HepG2 (cell line): Measurements from ENCODE around the gene TEX19. TPM values are rescaled to one million over a fixed set of nuclear protein-coding genes. Genes with fewer than 3 reads are reported as not detected.
A peak's percentile ranks its signal among the peaks of the same experiment; 100 is the strongest.

Experiments used
- AKAP8 ChIP-seq: sonication (generic); formaldehyde crosslinking; IDR thresholded peaks from 2 replicates; pipeline ENCODE4 v1.5.1; 2020; ENCODE audit warnings: mild to moderate bottlenecking, missing genetic modification reagents
- KLF11 ChIP-seq: IDR thresholded peaks from 2 replicates; pipeline ENCODE4 v1.6.1; 2016; ENCODE audit warnings: missing compliant biosample characterization
- NFE2L1 ChIP-seq: sonication (generic); formaldehyde crosslinking; IDR thresholded peaks from 2 replicates; pipeline ENCODE4 v1.4.0; 2020; ENCODE audit warnings: missing genetic modification reagents, mild to moderate bottlenecking, borderline replicate concordance
- RBFOX2 ChIP-seq: fragments of 200-400 bp; formaldehyde crosslinking; IDR thresholded peaks from 2 replicates; pipeline ENCODE4 v1.6.1; 2017; ENCODE audit warnings: low read depth, mild to moderate bottlenecking, low read length
- THYN1 ChIP-seq: sonication (generic); formaldehyde crosslinking; IDR thresholded peaks from 2 replicates; pipeline ENCODE4 v1.8.1; 2023; ENCODE audit warnings: low read depth, mild to moderate bottlenecking, moderate library complexity, missing genetic modification reagents, borderline replicate concordance
- ZFX ChIP-seq: sonication (generic); formaldehyde crosslinking; IDR thresholded peaks from 2 replicates; pipeline ENCODE4 v1.4.0; 2020; ENCODE audit warnings: mild to moderate bottlenecking, low read depth, missing genetic modification reagents, moderate library complexity
- ZIK1 ChIP-seq: sonication (generic); formaldehyde crosslinking; IDR thresholded peaks from 2 replicates; pipeline ENCODE4 v1.5.0; 2020; ENCODE audit warnings: mild to moderate bottlenecking, low read depth, missing genetic modification reagents, borderline replicate concordance
- ZNF484 ChIP-seq: sonication (generic); formaldehyde crosslinking; IDR thresholded peaks from 2 replicates; pipeline ENCODE4 v1.5.1; 2020; ENCODE audit warnings: mild to moderate bottlenecking, low read depth, missing genetic modification reagents, borderline replicate concordance
- polyA plus RNA-seq, 8 experiments: library from polyadenylated mRNA; depleted of rRNA in 3 of 8; stranded (reverse) in 7 of 8; unstranded in 1 of 8; fragments of >200 nt; fragmentation: Illumina TruSeq in 4 of 8; extraction: Trizol in 4 of 8; gene quantifications; 2 replicates each; pipeline versions ENCODE4 v1.2.1 to v1.2.3, GENCODE V29; 2011 to 2016; ENCODE audit warnings: low read depth in 4 of 8, missing spikeins in 1 of 8, mixed read lengths in 1 of 8; ENCODE audit not compliant: insufficient read depth in 1 of 8
- total RNA-seq, 5 experiments: library from RNA; depleted of rRNA; stranded (reverse); fragments of >200 nt; fragmentation: Illumina TruSeq; extraction: Trizol; gene quantifications; 2 replicates each; pipeline ENCODE4 v1.2.3, GENCODE V29; 2016; ENCODE audit warnings: low read depth in 1 of 5
- TF ChIP-seq, protein P1 (sequence below): sonication (generic); formaldehyde crosslinking; IDR thresholded peaks from 2 replicates; pipeline ENCODE4 v1.4.0; 2020; ENCODE audit warnings: mild to moderate bottlenecking, missing genetic modification reagents
- TF ChIP-seq, protein P2 (sequence below): sonication (generic); formaldehyde crosslinking; IDR thresholded peaks from 2 replicates; pipeline ENCODE4 v1.5.0; 2020; ENCODE audit warnings: missing genetic modification reagents
- TF ChIP-seq, protein P3 (sequence below): sonication (generic); formaldehyde crosslinking; IDR thresholded peaks from 2 replicates; pipeline ENCODE4 v1.5.0; 2020; ENCODE audit warnings: mild to moderate bottlenecking, missing genetic modification reagents
- TF ChIP-seq, protein P4 (sequence below): sonication (generic); formaldehyde crosslinking; IDR thresholded peaks from 2 replicates; pipeline ENCODE4 v1.8.0; 2022; ENCODE audit warnings: low read depth, missing genetic modification reagents
- TF ChIP-seq, protein P5 (sequence below): sonication (generic); formaldehyde crosslinking; IDR thresholded peaks from 2 replicates; pipeline ENCODE4 v1.4.0; 2020; ENCODE audit warnings: missing genetic modification reagents, borderline replicate concordance
- TF ChIP-seq, protein P6 (sequence below): sonication (generic); formaldehyde crosslinking; IDR thresholded peaks from 2 replicates; pipeline ENCODE4 v1.4.0; 2020; ENCODE audit warnings: missing genetic modification reagents

Gene TEX19
- total and polyA plus RNA-seq, 2 of the 13 experiments (the other 11 are each of a cell fraction or from before 2014, with no cell fraction given) = 1.3 to 6.0 TPM

DNA sequence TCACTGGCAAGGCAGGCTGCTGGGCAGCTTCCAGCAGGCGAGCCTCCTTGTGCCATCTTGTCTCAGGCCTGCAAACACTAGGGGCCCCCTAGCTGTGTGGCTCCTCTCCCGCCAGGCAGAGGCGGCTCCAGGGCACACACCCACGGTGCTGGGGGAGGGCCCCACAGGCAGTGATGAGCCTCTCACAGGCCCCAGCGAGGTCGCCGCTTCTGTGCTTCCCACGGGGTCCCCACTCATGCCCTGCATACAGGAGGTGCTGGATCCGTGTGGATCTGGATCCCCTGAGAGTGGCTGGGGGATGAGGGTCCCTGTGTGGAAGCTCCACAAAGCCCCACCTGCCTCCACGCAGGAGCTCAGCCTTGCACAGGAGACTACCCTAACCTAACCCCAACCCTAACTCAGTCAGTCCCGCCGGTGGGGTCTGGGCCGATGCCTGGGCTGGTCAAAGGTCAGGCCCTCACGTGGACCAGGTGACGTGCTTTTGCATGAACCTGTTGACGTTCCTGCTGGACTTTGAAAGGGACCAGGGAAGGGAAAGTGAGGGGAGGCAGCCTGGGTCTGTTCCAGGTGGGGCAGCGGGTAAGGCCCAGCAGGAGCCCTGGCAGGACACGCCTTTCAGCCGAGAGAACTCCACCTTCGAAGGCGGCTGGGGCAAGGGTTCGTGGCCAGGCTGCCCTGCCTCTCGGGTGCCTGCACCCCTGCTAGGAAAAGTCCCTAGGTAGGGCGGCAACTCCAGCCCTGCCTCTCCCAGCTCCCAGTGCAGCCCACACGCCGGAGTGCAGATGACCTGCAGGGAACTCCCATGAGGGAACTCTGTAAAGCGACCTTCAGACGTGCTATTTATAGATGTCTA, 30.7 kb upstream of the TEX19 start (continued):
- TF ChIP-seq, protein P1, sequence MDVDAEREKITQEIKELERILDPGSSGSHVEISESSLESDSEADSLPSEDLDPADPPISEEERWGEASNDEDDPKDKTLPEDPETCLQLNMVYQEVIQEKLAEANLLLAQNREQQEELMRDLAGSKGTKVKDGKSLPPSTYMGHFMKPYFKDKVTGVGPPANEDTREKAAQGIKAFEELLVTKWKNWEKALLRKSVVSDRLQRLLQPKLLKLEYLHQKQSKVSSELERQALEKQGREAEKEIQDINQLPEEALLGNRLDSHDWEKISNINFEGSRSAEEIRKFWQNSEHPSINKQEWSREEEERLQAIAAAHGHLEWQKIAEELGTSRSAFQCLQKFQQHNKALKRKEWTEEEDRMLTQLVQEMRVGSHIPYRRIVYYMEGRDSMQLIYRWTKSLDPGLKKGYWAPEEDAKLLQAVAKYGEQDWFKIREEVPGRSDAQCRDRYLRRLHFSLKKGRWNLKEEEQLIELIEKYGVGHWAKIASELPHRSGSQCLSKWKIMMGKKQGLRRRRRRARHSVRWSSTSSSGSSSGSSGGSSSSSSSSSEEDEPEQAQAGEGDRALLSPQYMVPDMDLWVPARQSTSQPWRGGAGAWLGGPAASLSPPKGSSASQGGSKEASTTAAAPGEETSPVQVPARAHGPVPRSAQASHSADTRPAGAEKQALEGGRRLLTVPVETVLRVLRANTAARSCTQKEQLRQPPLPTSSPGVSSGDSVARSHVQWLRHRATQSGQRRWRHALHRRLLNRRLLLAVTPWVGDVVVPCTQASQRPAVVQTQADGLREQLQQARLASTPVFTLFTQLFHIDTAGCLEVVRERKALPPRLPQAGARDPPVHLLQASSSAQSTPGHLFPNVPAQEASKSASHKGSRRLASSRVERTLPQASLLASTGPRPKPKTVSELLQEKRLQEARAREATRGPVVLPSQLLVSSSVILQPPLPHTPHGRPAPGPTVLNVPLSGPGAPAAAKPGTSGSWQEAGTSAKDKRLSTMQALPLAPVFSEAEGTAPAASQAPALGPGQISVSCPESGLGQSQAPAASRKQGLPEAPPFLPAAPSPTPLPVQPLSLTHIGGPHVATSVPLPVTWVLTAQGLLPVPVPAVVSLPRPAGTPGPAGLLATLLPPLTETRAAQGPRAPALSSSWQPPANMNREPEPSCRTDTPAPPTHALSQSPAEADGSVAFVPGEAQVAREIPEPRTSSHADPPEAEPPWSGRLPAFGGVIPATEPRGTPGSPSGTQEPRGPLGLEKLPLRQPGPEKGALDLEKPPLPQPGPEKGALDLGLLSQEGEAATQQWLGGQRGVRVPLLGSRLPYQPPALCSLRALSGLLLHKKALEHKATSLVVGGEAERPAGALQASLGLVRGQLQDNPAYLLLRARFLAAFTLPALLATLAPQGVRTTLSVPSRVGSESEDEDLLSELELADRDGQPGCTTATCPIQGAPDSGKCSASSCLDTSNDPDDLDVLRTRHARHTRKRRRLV (CRISPR knock-in tag) = peak; percentile 87; the same call in 1 of the 2 replicates
- TF ChIP-seq AKAP8 (CRISPR knock-in tag) (peak; percentile 87; the same call in 1 of the 2 replicates), ZNF484 (no peak), KLF11 (CRISPR knock-in tag) (peak; percentile 53; the same call in 1 of the 2 replicates), RBFOX2 (peak; percentile 63), ZIK1 (peak; percentile 55), NFE2L1 (CRISPR knock-in tag) (no peak), THYN1 (CRISPR knock-in tag) (peak; percentile 92; the same call in 1 of the 2 replicates), ZFX (CRISPR knock-in tag) (peak; percentile 94)
- TF ChIP-seq, protein P2, sequence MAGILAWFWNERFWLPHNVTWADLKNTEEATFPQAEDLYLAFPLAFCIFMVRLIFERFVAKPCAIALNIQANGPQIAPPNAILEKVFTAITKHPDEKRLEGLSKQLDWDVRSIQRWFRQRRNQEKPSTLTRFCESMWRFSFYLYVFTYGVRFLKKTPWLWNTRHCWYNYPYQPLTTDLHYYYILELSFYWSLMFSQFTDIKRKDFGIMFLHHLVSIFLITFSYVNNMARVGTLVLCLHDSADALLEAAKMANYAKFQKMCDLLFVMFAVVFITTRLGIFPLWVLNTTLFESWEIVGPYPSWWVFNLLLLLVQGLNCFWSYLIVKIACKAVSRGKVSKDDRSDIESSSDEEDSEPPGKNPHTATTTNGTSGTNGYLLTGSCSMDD (CRISPR knock-in tag) = no peak
- TF ChIP-seq, protein P3, sequence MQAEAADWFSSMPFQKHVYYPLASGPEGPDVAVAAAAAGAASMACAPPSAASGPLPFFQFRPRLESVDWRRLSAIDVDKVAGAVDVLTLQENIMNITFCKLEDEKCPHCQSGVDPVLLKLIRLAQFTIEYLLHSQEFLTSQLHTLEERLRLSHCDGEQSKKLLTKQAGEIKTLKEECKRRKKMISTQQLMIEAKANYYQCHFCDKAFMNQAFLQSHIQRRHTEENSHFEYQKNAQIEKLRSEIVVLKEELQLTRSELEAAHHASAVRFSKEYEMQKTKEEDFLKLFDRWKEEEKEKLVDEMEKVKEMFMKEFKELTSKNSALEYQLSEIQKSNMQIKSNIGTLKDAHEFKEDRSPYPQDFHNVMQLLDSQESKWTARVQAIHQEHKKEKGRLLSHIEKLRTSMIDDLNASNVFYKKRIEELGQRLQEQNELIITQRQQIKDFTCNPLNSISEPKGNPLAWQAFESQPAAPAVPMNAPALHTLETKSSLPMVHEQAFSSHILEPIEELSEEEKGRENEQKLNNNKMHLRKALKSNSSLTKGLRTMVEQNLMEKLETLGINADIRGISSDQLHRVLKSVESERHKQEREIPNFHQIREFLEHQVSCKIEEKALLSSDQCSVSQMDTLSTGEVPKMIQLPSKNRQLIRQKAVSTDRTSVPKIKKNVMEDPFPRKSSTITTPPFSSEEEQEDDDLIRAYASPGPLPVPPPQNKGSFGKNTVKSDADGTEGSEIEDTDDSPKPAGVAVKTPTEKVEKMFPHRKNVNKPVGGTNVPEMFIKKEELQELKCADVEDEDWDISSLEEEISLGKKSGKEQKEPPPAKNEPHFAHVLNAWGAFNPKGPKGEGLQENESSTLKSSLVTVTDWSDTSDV (CRISPR knock-in tag) = peak; percentile 68
- TF ChIP-seq, protein P4, sequence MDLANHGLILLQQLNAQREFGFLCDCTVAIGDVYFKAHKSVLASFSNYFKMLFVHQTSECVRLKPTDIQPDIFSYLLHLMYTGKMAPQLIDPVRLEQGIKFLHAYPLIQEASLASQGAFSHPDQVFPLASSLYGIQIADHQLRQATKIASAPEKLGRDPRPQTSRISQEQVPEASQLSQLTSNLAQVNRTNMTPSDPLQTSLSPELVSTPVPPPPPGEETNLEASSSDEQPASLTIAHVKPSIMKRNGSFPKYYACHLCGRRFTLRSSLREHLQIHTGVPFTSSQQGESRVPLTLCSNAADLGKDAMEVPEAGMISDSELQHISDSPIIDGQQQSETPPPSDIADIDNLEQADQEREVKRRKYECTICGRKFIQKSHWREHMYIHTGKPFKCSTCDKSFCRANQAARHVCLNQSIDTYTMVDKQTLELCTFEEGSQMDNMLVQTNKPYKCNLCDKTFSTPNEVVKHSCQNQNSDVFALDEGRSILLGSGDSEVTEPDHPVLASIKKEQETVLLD (CRISPR knock-in tag) = no peak
- TF ChIP-seq, protein P5, sequence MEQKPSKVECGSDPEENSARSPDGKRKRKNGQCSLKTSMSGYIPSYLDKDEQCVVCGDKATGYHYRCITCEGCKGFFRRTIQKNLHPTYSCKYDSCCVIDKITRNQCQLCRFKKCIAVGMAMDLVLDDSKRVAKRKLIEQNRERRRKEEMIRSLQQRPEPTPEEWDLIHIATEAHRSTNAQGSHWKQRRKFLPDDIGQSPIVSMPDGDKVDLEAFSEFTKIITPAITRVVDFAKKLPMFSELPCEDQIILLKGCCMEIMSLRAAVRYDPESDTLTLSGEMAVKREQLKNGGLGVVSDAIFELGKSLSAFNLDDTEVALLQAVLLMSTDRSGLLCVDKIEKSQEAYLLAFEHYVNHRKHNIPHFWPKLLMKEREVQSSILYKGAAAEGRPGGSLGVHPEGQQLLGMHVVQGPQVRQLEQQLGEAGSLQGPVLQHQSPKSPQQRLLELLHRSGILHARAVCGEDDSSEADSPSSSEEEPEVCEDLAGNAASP (CRISPR knock-in tag) = peak; percentile 92; the same call in 1 of the 2 replicates
- TF ChIP-seq, protein P6, sequence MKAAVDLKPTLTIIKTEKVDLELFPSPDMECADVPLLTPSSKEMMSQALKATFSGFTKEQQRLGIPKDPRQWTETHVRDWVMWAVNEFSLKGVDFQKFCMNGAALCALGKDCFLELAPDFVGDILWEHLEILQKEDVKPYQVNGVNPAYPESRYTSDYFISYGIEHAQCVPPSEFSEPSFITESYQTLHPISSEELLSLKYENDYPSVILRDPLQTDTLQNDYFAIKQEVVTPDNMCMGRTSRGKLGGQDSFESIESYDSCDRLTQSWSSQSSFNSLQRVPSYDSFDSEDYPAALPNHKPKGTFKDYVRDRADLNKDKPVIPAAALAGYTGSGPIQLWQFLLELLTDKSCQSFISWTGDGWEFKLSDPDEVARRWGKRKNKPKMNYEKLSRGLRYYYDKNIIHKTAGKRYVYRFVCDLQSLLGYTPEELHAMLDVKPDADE (CRISPR knock-in tag) = no peak
